ENCODE measurements around the gene FAM3D.
A peak's percentile ranks its signal among the peaks of the same experiment; 100 is the strongest.

GRCh38 chr3:58690490-58690889, 23.9 kb upstream of the FAM3D start:
- TF ChIP-seq CTCF (IDR thresholded peaks at IDR 0.05) (no peak), POLR2A (IDR thresholded peaks at IDR 0.05) (peak in 1 of 2 donors; percentile 28)
